Measurements from ENCODE around the gene CBX3.

CBX3 gene

DNA sequence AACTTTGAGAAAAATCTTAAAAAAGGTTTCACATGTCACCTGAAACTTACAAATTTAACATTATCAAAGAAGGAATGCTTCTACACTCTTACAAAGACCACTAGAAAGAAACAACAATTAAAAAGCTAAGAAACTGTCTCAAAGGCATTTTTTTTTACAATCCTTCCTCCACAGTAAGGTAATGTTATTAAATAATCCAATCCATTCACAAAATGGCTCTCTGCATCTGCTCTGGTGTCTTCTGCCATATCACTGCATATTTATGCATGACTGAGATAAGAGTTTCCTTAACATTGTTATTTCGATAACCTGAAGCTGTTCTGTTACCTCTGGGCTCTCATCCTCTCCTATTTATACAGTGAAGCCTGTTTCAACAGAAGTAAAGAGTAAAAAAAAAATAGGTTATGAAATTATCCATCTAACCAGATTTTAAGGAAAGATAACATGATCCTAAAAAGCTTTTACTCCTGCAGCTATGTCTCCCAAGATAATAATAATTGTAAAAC lies 9.5 kb upstream of the CBX3 start:
- no peak for TF ChIP-seq GATA2 (IDR thresholded peaks at IDR 0.05; ENCODE audit: low read depth, low read length)
- TF ChIP-seq GATA3 (IDR thresholded peaks at IDR 0.05; ENCODE audit: low read depth, low read length), result no peak

GRCh38 chr7:26192485-26193087 lies 9.0 kb upstream of the CBX3 start:
- no peak for TF ChIP-seq GATA3 (IDR thresholded peaks at IDR 0.05; ENCODE audit: low read depth, low read length)
- TF ChIP-seq GATA2 (IDR thresholded peaks at IDR 0.05; ENCODE audit: low read depth, low read length), result no peak

DNA sequence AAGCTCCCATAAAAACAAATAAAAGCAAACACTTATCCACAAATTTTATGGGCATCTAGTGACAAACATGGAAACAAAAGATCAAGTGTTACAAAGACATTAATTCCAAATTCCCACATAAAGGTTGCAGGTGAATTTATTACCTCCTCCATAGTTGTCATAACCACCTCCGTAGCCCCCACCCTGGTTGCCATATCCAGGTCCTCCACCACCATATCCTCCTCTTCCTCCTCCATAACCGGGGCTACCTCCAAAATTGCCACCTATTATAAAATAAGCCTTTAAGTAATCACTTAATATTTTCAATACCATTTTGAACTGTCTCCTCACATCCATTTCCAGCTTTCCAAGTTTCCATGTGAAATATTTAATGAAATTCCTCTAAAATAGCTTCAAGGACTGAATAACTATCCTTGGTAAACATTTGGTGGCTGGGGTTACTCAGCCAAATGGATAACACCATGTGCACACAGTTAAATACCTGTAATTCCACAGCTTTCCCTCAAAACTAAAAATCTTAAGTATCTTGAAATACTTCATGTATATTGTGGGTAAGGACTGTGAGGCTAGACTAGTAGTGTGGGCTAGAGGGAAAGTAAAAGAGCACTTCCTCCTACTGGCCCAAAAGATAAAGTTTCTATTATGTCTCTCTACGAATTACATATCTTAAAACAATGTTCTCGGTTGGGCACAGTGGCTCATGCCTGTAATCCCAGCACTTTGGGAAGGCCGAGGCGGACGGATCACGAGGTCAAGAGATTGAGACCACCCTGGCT lies 7.9 kb upstream of the CBX3 start:
- TF ChIP-seq GATA2 (IDR thresholded peaks at IDR 0.05; ENCODE audit: low read depth, low read length), result no peak
- TF ChIP-seq GATA3 (IDR thresholded peaks at IDR 0.05; ENCODE audit: low read depth, low read length), result no peak

- TF ChIP-seq GATA3 (IDR thresholded peaks at IDR 0.05; ENCODE audit: low read depth, low read length) (no peak), GATA2 (IDR thresholded peaks at IDR 0.05; ENCODE audit: low read depth, low read length) (no peak)
Observed at GRCh38 chr7:26195182-26195581, 6.4 kb upstream of the CBX3 start.

GRCh38 chr7:26195867-26196657 lies 5.5 kb upstream of the CBX3 start:
- TF ChIP-seq GATA3 (IDR thresholded peaks at IDR 0.05; ENCODE audit: low read depth, low read length) (no peak), GATA2 (IDR thresholded peaks at IDR 0.05; ENCODE audit: low read depth, low read length) (no peak)

DNA sequence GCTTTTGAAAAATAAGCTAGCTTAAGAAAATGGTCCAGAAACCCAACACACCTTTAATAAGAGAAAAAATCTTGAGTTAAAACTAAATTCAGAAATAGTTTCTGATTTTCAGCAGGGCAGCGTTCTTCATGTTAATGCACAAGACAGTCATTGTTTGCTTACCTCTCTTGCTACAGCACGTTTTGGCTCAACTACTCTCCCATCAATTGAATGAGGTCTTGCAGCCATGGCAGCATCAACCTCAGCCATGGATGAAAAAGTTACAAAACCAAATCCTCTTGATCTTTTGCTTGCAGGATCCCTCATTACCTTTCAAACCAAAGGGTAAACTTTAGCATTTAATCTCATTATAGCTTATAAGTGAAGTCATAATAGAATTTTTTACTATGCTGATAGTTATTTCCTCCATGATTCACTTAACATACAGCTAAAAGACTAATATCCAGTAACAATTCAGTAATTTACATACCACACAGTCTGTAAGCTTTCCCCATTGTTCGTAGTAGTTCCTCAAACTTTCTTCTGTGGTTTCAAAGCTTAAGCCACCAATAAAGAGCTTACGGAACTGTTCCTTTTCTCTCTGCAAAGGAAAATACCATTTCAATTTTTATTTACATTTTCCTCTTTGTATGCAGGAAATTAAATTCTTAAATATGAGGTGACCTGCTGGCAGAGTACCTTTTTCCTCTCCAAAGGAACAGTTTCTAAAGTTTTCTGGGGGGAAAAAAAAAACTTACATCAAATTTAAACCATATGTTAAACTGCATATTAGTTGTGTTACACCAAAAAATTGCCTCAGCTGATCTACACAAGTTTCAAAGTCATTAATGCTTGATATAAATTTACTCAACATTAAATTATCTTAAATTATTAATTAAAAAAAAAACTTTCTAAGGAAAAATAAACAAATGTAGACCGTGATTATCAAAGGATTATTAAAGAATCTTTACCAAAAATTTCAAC lies 4.1 kb upstream of the CBX3 start:
- TF ChIP-seq GATA3 (IDR thresholded peaks at IDR 0.05; ENCODE audit: low read depth, low read length) (no peak), GATA2 (IDR thresholded peaks at IDR 0.05; ENCODE audit: low read depth, low read length) (no peak)

- no peak for TF ChIP-seq GATA3 (IDR thresholded peaks at IDR 0.05; ENCODE audit: low read depth, low read length)
Observed at GRCh38 chr7:26198133-26198780, 3.3 kb upstream of the CBX3 start.

GRCh38 chr7:26198781-26199169 lies 2.8 kb upstream of the CBX3 start:
- TF ChIP-seq GATA2 (IDR thresholded peaks at IDR 0.05; ENCODE audit: low read depth, low read length) (no peak), GATA3 (IDR thresholded peaks at IDR 0.05; ENCODE audit: low read depth, low read length) (no peak)

GRCh38 chr7:26199301-26200037 lies 2.1 kb upstream of the CBX3 start:
- TF ChIP-seq GATA2 (IDR thresholded peaks at IDR 0.05; ENCODE audit: low read depth, low read length) (no peak), GATA3 (IDR thresholded peaks at IDR 0.05; ENCODE audit: low read depth, low read length) (no peak)

- TF ChIP-seq GATA2 (IDR thresholded peaks at IDR 0.05; ENCODE audit: low read depth, low read length) (no peak), GATA3 (IDR thresholded peaks at IDR 0.05; ENCODE audit: low read depth, low read length) (no peak)
Observed at GRCh38 chr7:26200038-26200443, 1.5 kb upstream of the CBX3 start.

DNA sequence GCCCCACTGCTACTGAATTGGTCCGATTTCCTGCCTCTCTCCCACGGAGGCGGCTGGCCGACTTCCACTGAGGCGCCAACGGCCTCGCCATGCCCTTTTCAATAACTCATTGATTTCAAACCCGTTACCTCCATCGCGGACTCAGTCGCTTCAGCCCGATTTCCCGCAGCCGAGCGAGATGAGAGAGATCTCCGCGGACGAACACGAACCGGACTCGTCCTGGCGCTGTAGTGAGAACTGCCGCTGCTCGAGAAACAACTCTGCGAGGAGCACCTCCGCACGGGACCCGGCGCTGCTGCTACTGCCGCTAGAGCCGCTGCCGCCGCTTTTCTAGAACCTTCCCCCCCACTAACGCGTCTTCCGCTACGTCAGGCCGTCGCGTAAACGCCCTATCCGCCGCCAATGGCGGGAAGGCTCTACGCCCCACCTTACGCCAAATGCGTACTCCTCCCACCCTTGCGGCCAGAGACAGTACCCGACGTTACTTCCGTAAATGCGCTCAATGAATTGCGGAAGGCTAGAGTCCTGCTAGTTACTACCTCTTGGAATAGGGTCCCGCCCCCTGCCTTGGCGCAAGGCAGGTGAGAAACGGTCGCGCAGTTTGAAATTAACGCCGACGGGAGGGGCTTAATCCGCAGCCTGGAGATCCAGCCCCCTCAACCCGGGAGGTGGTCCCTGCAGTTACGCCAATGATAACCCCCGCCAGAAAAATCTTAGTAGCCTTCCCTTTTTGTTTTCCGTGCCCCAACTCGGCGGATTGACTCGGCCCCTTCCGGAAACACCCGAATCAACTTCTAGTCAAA lies 900 bp upstream of the CBX3 start, which contains the start of gene HNRNPA2B1:
HNRNPA2B1 (minus strand) TSS at position 303 of the 803 bp plus-strand sequence; CDS start at position 134, 169 bp downstream.
- TF ChIP-seq GATA3 (IDR thresholded peaks at IDR 0.05; ENCODE audit: low read depth, low read length), result no peak
- no peak for TF ChIP-seq GATA2 (IDR thresholded peaks at IDR 0.05; ENCODE audit: low read depth, low read length)

All from SH-SY5Y (cell line).